IMR-90 (cell line): Measurements from ENCODE around the gene POMT2. TPM values are rescaled to one million over a fixed set of nuclear protein-coding genes. Genes with fewer than 3 reads are reported as not detected.

Source experiments
- ATAC-seq: fragments of 200-7000 bp; cut with Tn5 transposase; 2 replicates; pipeline ENCODE4 v1.9.1; 2020; ENCODE audit warnings: low read depth, mild to moderate bottlenecking, moderate library complexity
- BruUV-seq: library from RNA; stranded (reverse); fragments of 400-500 nt; replicated peaks from 2 replicates; lab custom pipeline; 2021; lab: Mats Ljungman, UMichigan
- CTCF ChIA-PET: fragments of 300-600 bp; formaldehyde crosslinking; extraction: SDS; loops from one replicate; lab custom pipeline; 2021; ENCODE audit warnings: antibody characterized with exemption; lab: Yijun Ruan, JAX
- POLR2A ChIA-PET: fragments of 300-600 bp; sonication (Branson Sonifier 250); formaldehyde crosslinking; loops from one replicate; lab custom pipeline; 2022; ENCODE audit warnings: antibody characterized with exemption; ENCODE audit not compliant: unreplicated experiment; lab: Charles Lee
- DNase-seq: peaks from one replicate; pipeline ENCODE4 v3.0.0; 2013
- H2AFZ ChIP-seq: replicated peaks from 2 replicates; pipeline ENCODE3; 2013; ENCODE audit warnings: low read length, mild to moderate bottlenecking; ENCODE audit not compliant: poor library complexity
- H2AK5ac ChIP-seq: 2 replicates; pipeline ENCODE4 v1.6.1; 2013; ENCODE audit warnings: low read depth, low read length, inconsistent platforms
- H2AK9ac ChIP-seq: replicated peaks from 2 replicates; pipeline ENCODE3; 2013; ENCODE audit warnings: mild to moderate bottlenecking, low read depth, low read length, moderate library complexity; ENCODE audit not compliant: poor library complexity
- H2BK120ac ChIP-seq: 2 replicates; pipeline ENCODE4 v1.6.1; 2013; ENCODE audit warnings: low read depth, low read length, inconsistent platforms
- H2BK15ac ChIP-seq: 3 replicates; pipeline ENCODE4 v1.6.1; 2013; ENCODE audit warnings: low read depth, low read length, inconsistent platforms
- H2BK20ac ChIP-seq: 2 replicates; pipeline ENCODE4 v1.6.1; 2013; ENCODE audit warnings: low read depth, mild to moderate bottlenecking, inconsistent platforms, low read length, moderate library complexity
- H2BK5ac ChIP-seq: 2 replicates; pipeline ENCODE4 v1.6.1; 2013; ENCODE audit warnings: mild to moderate bottlenecking, low read depth, low read length, inconsistent platforms; ENCODE audit not compliant: poor library complexity, severe bottlenecking
- H3K14ac ChIP-seq: replicated peaks from 2 replicates; pipeline ENCODE4 v1.6.1; 2013; ENCODE audit warnings: low read depth, low read length, inconsistent platforms
- H3K18ac ChIP-seq: 2 replicates; pipeline ENCODE4 v1.6.1; 2013; ENCODE audit warnings: low read depth, low read length, control low read depth
- H3K23ac ChIP-seq: 2 replicates; pipeline ENCODE4 v1.6.1; 2013; ENCODE audit warnings: low read depth, low read length, inconsistent platforms
- H3K27ac ChIP-seq: 2 replicates; pipeline ENCODE4 v1.5.1; 2013; ENCODE audit warnings: mild to moderate bottlenecking, control low read depth, low read length; ENCODE audit not compliant: insufficient read depth
- H3K27me3 ChIP-seq: 2 replicates; pipeline ENCODE4 v1.6.1; 2013; ENCODE audit warnings: low read length; ENCODE audit not compliant: control insufficient read depth, insufficient read depth
- H3K36me3 ChIP-seq: 2 replicates; pipeline ENCODE4 v1.6.1; 2013; ENCODE audit warnings: low read length, mixed read lengths; ENCODE audit not compliant: control insufficient read depth, insufficient read depth
- H3K4ac ChIP-seq: 2 replicates; pipeline ENCODE4 v1.6.1; 2013; ENCODE audit warnings: low read depth, low read length, inconsistent platforms
- H3K4me1 ChIP-seq: 2 replicates; pipeline ENCODE4 v1.6.1; 2013; ENCODE audit warnings: low read length, mixed read lengths; ENCODE audit not compliant: control insufficient read depth, insufficient read depth
- H3K4me2 ChIP-seq: 2 replicates; pipeline ENCODE4 v1.6.1; 2013; ENCODE audit warnings: low read depth, mild to moderate bottlenecking, control low read depth, low read length, moderate library complexity
- H3K4me3 ChIP-seq: 2 replicates; pipeline ENCODE4 v1.5.1; 2013; ENCODE audit warnings: low read depth, mild to moderate bottlenecking, control low read depth, low read length, moderate library complexity; ENCODE audit not compliant: insufficient read depth
- H3K56ac ChIP-seq: 2 replicates; pipeline ENCODE4 v1.6.1; 2013; ENCODE audit warnings: low read length, inconsistent platforms; ENCODE audit not compliant: insufficient read depth; ENCODE audit errors: extremely low read depth
- H3K79me1 ChIP-seq, 2 experiments: 2 replicates each; pipeline ENCODE4 v1.6.1; 2013; ENCODE audit warnings: low read length in 2 of 2, inconsistent platforms in 1 of 2, low read depth in 1 of 2
- H3K9ac ChIP-seq: 2 replicates; pipeline ENCODE4 v1.6.1; 2013; ENCODE audit warnings: low read depth, low read length, control low read depth
- H3K9me1 ChIP-seq: 2 replicates; pipeline ENCODE4 v1.6.1; 2013; ENCODE audit warnings: low read length, inconsistent platforms; ENCODE audit not compliant: insufficient read depth
- H3K9me3 ChIP-seq: 2 replicates; pipeline ENCODE4 v1.6.1; 2013; ENCODE audit warnings: low read length; ENCODE audit not compliant: control insufficient read depth, insufficient read depth
- H4K20me1 ChIP-seq: 2 replicates; pipeline ENCODE4 v1.6.1; 2013; ENCODE audit warnings: low read length, inconsistent platforms; ENCODE audit not compliant: insufficient read depth
- H4K5ac ChIP-seq: 2 replicates; pipeline ENCODE4 v1.6.1; 2013; ENCODE audit warnings: mild to moderate bottlenecking, low read depth, low read length, control low read depth
- H4K8ac ChIP-seq, 2 experiments: 2 replicates each; pipeline ENCODE4 v1.6.1; 2013; ENCODE audit warnings: low read depth in 2 of 2, low read length in 2 of 2, control low read depth in 1 of 2, inconsistent platforms in 1 of 2
- H4K91ac ChIP-seq: 2 replicates; pipeline ENCODE4 v1.6.1; 2013; ENCODE audit warnings: low read depth, low read length, inconsistent platforms; ENCODE audit not compliant: insufficient read depth
- BHLHE40 ChIP-seq: fragments of 150-350 bp; IDR thresholded peaks from 2 replicates; pipeline ENCODE4 v1.6.1; 2016; ENCODE audit warnings: mild to moderate bottlenecking, low read depth, low read length
- CEBPB ChIP-seq: IDR thresholded peaks from 2 replicates; pipeline ENCODE4 v1.6.1; 2012; ENCODE audit warnings: low read depth, low read length, improper control_type of control experiment
- CHD1 ChIP-seq: IDR thresholded peaks from 2 replicates; pipeline ENCODE4 v1.6.1; 2012; ENCODE audit warnings: low read depth, low read length, improper control_type of control experiment
- FOS ChIP-seq: fragments of 150-350 bp; IDR thresholded peaks from 2 replicates; pipeline ENCODE4 v1.6.1; 2016; ENCODE audit warnings: low read depth, low read length
- MAFK ChIP-seq: IDR thresholded peaks from 2 replicates; pipeline ENCODE4 v1.6.1; 2012; ENCODE audit warnings: low read depth, low read length, improper control_type of control experiment
- MAZ ChIP-seq: IDR thresholded peaks from 2 replicates; pipeline ENCODE4 v1.6.1; 2012; ENCODE audit warnings: low read depth, mild to moderate bottlenecking, low read length, improper control_type of control experiment, moderate library complexity, borderline replicate concordance
- MXI1 ChIP-seq: IDR thresholded peaks from 2 replicates; pipeline ENCODE4 v1.6.1; 2012; ENCODE audit warnings: low read depth, mild to moderate bottlenecking, low read length, moderate library complexity, borderline replicate concordance
- NFE2L2 ChIP-seq: fragments of 150-350 bp; IDR thresholded peaks from 2 replicates; pipeline ENCODE4 v1.6.1; 2016; ENCODE audit warnings: low read depth, mild to moderate bottlenecking, low read length
- POLR2A ChIP-seq: IDR thresholded peaks from 2 replicates; pipeline ENCODE4 v1.6.1; 2012; ENCODE audit warnings: mild to moderate bottlenecking, low read depth, low read length
- RAD21 ChIP-seq: IDR thresholded peaks from 2 replicates; pipeline ENCODE4 v1.6.1; 2012; ENCODE audit warnings: low read length, improper control_type of control experiment
- RCOR1 ChIP-seq: IDR thresholded peaks from 2 replicates; pipeline ENCODE4 v1.6.1; 2012; ENCODE audit warnings: mild to moderate bottlenecking, low read length, improper control_type of control experiment; ENCODE audit not compliant: insufficient replicate concordance
- RFX5 ChIP-seq: IDR thresholded peaks from 2 replicates; pipeline ENCODE4 v1.8.0; 2012; ENCODE audit warnings: low read depth, mild to moderate bottlenecking, low read length, moderate library complexity
- SMC3 ChIP-seq: fragments of 150-350 bp; IDR thresholded peaks from 2 replicates; pipeline ENCODE4 v1.6.1; 2016; ENCODE audit warnings: low read depth, mild to moderate bottlenecking, antibody characterized with exemption, low read length, moderate library complexity
- WGBS, 2 experiments: methylation state at CpG; one replicate each; pipeline versions ENCODE4 v1.1.5 to v1.1.7; 2013; ENCODE audit warnings: missing lambda C conversion rate in 2 of 2; ENCODE audit not compliant: insufficient read length in 1 of 2; ENCODE audit errors: extremely low coverage in 2 of 2; 5-methylcytosine and 5-hydroxymethylcytosine counted together
- dilution Hi-C: fragments of 300-500 bp; cut with HindIII; formaldehyde crosslinking; loops from one replicate; pipeline ENCODE4 v1.14.3; 2018; ENCODE audit warnings: low sequenced_read_pairs; ENCODE audit not compliant: unreplicated experiment
- in situ Hi-C: fragments of 300-500 bp; cut with MboI; formaldehyde crosslinking; loops from 3 replicates; pipeline ENCODE4 v1.14.3; 2019; ENCODE audit warnings: low sequenced_read_pairs, inconsistent platforms, mixed read lengths
- intact Hi-C: fragments of 100-400 bp; cut with micrococcal nuclease; formaldehyde crosslinking; loops from 2 replicates; pipeline ENCODE4 v1.10.0; 2022
- polyA plus RNA-seq, 3 experiments: library from polyadenylated mRNA; depleted of rRNA; stranded (reverse); fragments of >200 nt; gene quantifications; 2 replicates each; pipeline ENCODE4 v1.2.3, GENCODE V29; 2012; ENCODE audit warnings: low replicate concordance in 1 of 3
- total RNA-seq: library from RNA; depleted of rRNA; stranded (reverse); fragments of >200 nt; gene quantifications from 2 replicates; pipeline ENCODE4 v1.2.3, GENCODE V29; 2012
- TF ChIP-seq, protein P1 (sequence below): fragments of 150-350 bp; IDR thresholded peaks from 2 replicates; pipeline ENCODE4 v1.6.1; 2016; ENCODE audit warnings: low read depth, mild to moderate bottlenecking, low read length, moderate library complexity, borderline replicate concordance
- TF ChIP-seq, protein P2 (sequence below): fragments of 150-350 bp; IDR thresholded peaks from 2 replicates; pipeline ENCODE4 v1.6.1; 2017; ENCODE audit warnings: mild to moderate bottlenecking, antibody characterized with exemption, low read length, low read depth
- TF ChIP-seq, protein P3 (sequence below): conservative IDR thresholded peaks from 2 replicates; pipeline ENCODE4 v1.5.1; 2012; ENCODE audit warnings: mild to moderate bottlenecking, low read depth, low read length, improper control_type of control experiment

POMT2 gene
- total and polyA plus RNA-seq, 2 of the 4 experiments (the other 2 are of a cell fraction): 6.5 to 13.0 TPM

DNA sequence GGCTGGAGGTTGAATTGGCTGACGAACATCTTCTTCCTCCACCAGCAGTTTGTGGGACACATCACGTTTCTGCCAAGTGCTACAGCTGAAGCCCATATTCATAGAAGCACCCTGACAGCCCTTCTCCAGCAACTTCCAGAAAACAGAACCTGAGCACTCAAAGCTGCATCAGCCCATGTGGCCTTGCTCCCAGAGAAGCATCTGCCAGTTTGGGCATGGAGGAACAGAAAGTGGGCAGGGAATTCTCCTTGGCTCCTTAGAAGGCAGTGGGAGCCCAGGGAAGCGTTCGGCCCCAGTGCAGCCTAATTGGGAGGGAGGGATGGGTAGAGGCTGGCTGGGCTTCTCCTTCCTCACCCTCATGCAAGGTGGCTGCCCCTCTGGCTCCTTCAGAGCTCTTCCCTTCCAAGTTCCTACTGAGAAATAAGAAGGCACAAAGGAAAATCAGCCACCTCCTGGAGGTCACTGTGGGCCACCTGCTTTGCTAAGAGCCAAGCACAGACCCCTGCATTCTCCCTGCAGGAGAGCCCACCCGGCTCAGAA, 45.6 kb downstream of the POMT2 start:
- no peak overlapping the region for H2BK20ac ChIP-seq
- POLR2A ChIA-PET: no interaction called here
- H3K36me3 ChIP-seq: peaks cover 10% of the 10 kb centered on the region; the same call in 1 of the 2 replicates
- no peak overlapping the region for H4K5ac ChIP-seq
- no peaks in the 10 kb centered on the region for H3K4me1 ChIP-seq
- no peak overlapping the region for H3K4ac ChIP-seq
- H4K20me1 ChIP-seq: no peaks in the 10 kb centered on the region
- no peak overlapping the region for H3K4me3 ChIP-seq
- BruUV-seq: no TSS peak
- ATAC-seq (no peak), DNase-seq (no peak)
- H2BK120ac ChIP-seq: no peak overlapping the region
- no peak overlapping the region for H4K8ac ChIP-seq
- H4K91ac ChIP-seq: no peak overlapping the region
- H3K4me2 ChIP-seq: no peak overlapping the region
- dilution Hi-C loops: no loop called here
- no peak overlapping the region for H2AK5ac ChIP-seq
- no peak overlapping the region for H3K18ac ChIP-seq
- no peak overlapping the region for H3K56ac ChIP-seq
- in situ Hi-C loops: no loop called here
- no peak overlapping the region for H3K14ac ChIP-seq
- intact Hi-C loops: no loop called here
- no peak overlapping the region for H3K23ac ChIP-seq
- no peak overlapping the region for H3K27ac ChIP-seq
- no peak overlapping the region for H2BK5ac ChIP-seq
- H3K9me1 ChIP-seq: no peaks in the 10 kb centered on the region
- peaks cover 17% of the 10 kb centered on the region for H3K27me3 ChIP-seq
- 100% methylated on average over 1 of the region's 5 CpGs; no CpG with 5 or more reads in 1 of the 2 experiments for WGBS, 2 experiments
- CTCF ChIA-PET: no interaction called here
- no peak overlapping the region for H2AFZ ChIP-seq
- TF ChIP-seq BHLHE40 (no peak), MAFK (no peak), RFX5 (no peak), NFE2L2 (no peak), POLR2A (no peak), CHD1 (no peak), MXI1 (no peak), CEBPB (no peak), RCOR1 (no peak), SMC3 (no peak), FOS (no peak), RAD21 (no peak), MAZ (no peak)
- TF ChIP-seq, protein P1, sequence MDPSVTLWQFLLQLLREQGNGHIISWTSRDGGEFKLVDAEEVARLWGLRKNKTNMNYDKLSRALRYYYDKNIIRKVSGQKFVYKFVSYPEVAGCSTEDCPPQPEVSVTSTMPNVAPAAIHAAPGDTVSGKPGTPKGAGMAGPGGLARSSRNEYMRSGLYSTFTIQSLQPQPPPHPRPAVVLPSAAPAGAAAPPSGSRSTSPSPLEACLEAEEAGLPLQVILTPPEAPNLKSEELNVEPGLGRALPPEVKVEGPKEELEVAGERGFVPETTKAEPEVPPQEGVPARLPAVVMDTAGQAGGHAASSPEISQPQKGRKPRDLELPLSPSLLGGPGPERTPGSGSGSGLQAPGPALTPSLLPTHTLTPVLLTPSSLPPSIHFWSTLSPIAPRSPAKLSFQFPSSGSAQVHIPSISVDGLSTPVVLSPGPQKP: no peak
- TF ChIP-seq, protein P2, sequence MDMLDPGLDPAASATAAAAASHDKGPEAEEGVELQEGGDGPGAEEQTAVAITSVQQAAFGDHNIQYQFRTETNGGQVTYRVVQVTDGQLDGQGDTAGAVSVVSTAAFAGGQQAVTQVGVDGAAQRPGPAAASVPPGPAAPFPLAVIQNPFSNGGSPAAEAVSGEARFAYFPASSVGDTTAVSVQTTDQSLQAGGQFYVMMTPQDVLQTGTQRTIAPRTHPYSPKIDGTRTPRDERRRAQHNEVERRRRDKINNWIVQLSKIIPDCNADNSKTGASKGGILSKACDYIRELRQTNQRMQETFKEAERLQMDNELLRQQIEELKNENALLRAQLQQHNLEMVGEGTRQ: no peak
- TF ChIP-seq, protein P3, sequence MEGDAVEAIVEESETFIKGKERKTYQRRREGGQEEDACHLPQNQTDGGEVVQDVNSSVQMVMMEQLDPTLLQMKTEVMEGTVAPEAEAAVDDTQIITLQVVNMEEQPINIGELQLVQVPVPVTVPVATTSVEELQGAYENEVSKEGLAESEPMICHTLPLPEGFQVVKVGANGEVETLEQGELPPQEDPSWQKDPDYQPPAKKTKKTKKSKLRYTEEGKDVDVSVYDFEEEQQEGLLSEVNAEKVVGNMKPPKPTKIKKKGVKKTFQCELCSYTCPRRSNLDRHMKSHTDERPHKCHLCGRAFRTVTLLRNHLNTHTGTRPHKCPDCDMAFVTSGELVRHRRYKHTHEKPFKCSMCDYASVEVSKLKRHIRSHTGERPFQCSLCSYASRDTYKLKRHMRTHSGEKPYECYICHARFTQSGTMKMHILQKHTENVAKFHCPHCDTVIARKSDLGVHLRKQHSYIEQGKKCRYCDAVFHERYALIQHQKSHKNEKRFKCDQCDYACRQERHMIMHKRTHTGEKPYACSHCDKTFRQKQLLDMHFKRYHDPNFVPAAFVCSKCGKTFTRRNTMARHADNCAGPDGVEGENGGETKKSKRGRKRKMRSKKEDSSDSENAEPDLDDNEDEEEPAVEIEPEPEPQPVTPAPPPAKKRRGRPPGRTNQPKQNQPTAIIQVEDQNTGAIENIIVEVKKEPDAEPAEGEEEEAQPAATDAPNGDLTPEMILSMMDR: no peak
- no peak overlapping the region for H2AK9ac ChIP-seq
- H2BK15ac ChIP-seq: no peak overlapping the region
- no peak overlapping the region for H3K9ac ChIP-seq
- H3K79me1 ChIP-seq: no peaks in the 10 kb centered on the region
- H3K9me3 ChIP-seq: no peaks in the 10 kb centered on the region
